Subcutaneous preadipocyte (primary cell): ENCODE results near the gene PCIF1. TPM values are rescaled to one million over a fixed set of nuclear protein-coding genes. Genes with fewer than 3 reads are reported as not detected.

Source experiments
- total RNA-seq: library from RNA; depleted of rRNA; stranded (reverse); fragments of >200 nt; gene quantifications from 2 replicates; pipeline ENCODE4 v1.2.3, GENCODE V29; 2012

PCIF1 gene
- total RNA-seq = 10.7 and 11.3 TPM in 2 replicates

DNA sequence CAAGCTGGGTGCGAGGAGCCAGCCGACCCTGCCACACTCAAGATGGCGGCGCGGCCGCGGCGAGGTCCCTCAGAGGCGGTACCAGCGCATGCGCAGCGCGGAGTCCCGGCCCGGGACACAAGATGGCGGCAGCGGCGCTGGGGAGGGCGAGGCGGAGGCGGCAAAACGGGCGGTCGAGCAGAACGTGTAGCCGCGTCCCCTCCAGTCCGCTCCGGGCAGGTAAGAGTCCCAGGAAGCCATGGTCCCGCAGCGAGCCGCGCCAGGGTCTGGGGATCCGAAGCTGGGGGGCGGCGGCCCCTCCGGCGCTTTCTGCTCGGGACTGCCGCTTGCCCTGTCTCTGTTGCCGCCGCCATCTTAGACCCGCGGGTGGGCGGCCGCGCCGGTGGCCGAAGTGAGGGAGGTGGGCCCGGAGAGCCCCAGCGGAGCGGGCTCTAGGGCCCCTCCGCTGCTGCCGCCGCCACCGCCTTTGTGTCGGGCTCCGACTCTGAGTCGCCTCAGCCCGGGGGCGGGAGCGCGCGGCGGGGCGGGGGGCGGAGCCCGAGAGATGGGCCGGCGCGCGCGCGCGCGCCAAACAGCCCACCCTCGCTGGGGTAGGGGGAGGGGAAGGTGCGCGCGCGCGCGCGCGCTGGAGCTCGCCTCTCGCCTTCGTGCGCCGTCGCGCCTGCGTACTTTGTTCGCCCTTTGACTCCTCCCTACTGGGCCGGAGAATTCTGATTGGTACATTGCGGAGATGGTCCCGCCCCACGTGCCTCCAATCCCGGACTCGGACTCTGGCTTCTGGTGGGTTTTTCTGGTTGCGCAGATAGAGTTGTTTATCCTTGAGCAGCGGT, at the start of gene PCIF1:
TSS of gene PCIF1 (plus strand) at position 98 of the 830 bp plus-strand sequence. CDS start 4,317 bp downstream, outside the sequence.

GRCh38 chr20:45887346-45887715, 47.2 kb upstream of the PCIF1 start, which contains the start of gene SPATA25:
SPATA25 (minus strand) TSS chr20:45887622; CDS start chr20:45887590, 32 bp downstream.

DNA sequence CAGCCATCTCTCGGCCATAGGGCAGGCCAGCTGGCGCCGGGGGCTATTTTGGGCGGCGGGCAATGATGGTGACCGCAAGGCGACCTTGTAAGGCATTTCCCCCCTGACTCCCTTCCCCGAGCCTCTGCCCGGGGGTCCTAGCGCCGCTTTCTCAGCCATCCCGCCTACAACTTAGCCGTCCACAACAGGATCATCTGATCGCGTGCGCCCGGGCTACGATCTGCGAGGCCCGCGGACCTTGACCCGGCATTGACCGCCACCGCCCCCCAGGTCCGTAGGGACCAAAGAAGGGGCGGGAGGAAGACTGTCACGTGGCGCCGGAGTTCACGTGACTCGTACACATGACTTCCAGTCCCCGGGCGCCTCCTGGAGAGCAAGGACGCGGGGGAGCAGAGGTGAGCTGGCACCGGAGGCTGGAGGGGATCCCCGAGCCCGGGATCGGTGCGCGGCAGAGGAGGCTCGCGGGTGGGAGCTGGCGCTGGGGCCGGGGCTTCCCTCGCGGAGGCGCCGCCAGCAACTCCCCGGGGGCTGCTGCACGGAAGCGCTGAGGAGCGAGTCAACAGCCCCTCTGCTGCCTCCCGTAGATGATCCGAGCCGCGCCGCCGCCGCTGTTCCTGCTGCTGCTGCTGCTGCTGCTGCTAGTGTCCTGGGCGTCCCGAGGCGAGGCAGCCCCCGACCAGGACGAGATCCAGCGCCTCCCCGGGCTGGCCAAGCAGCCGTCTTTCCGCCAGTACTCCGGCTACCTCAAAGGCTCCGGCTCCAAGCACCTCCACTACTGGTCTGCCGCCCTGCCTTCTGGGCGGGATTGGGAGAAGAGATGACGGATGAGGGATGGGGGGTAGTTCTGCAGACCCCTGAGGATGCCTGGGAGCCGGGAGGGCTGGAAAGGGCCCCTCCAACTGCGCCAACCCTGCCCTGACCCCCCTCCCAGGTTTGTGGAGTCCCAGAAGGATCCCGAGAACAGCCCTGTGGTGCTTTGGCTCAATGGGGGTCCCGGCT, 43.2 kb upstream of the PCIF1 start, which contains the start of the genes CTSA and NEURL2:
TSS of gene CTSA (plus strand) at position 351 of the 999 bp plus-strand sequence. CDS start at position 585, 234 bp downstream.
TSS of gene NEURL2 (minus strand) at position 224 of the 999 bp plus-strand sequence. CDS start at position 7, 217 bp downstream.

GRCh38 chr20:45911486-45912343, 22.8 kb upstream of the PCIF1 start, which contains the start of gene PLTP:
PLTP (minus strand) TSS chr20:45912155; CDS start chr20:45911452, 703 bp downstream.

DNA sequence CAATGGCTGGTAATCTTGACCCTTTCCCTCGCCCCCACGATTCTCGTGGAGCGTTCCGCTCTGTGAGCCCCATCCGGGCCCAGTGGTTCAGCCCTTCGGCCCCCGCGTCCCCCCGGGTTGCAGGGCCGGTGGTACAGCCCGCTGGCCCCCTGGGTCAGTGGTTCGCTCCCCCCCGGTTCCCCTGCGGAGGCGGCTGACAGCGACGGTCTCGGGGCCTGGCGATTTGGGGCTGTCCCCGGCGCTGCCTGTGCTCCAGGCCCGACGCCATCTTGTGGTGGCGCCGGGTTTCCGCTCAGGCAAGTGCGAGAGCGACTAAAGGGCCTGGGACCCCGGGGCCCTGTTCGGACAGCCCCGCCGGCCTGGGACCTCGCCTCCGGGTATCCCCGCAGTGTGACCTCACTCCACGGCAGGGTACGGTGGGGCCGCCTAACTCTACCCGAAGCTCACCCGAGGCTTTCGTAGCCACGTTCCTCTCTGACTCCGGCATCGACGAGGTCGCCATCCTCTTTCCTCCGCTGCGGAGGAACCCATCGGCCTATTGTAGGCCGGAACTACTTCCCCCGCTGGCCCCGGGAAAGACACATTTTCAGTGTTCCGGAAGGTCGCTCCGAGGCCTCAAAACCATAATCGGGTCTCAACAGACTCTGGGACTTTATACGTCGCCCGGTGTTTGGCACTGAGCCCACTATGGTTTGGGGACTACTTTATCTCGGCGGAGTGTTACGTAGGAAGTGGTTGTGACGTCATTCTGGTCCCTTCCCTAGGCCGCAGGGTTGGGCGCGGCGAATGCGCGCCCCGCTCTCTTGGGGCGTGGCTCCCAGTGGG, 37.4 kb downstream of the PCIF1 start, which contains the start of gene ZNF335:
TSS of gene ZNF335 (minus strand) at position 529 of the 825 bp plus-strand sequence. CDS start 793 bp downstream, outside the sequence.

Other genes with a start within 250 kb of the PCIF1 start
- not detected in 2 replicates for gene WFDC13, start 232.6 kb upstream of the PCIF1 start, total RNA-seq
- not detected in 2 replicates for gene WFDC10B, start 229.7 kb upstream of the PCIF1 start, total RNA-seq
- gene SPINT4, start 212.3 kb upstream of the PCIF1 start, total RNA-seq = not detected in 2 replicates
- gene WFDC3, start 142.8 kb upstream of the PCIF1 start, total RNA-seq = 0.20 and 0.73 TPM in 2 replicates
- 13.5 and 15.4 TPM in 2 replicates for gene DNTTIP1, start 142.7 kb upstream of the PCIF1 start, total RNA-seq
- gene UBE2C, start 122.0 kb upstream of the PCIF1 start, total RNA-seq = 31.2 and 36.4 TPM in 2 replicates
- gene TNNC2, start 107.4 kb upstream of the PCIF1 start, total RNA-seq = 0.73 TPM in 1 of 2 replicates, not detected in the other
- gene SNX21, start 100.9 kb upstream of the PCIF1 start, total RNA-seq = 87.6 and 101 TPM in 2 replicates
- gene ACOT8, start 77.3 kb upstream of the PCIF1 start, total RNA-seq = 25.6 and 30.1 TPM in 2 replicates
- 3.9 and 4.8 TPM in 2 replicates for gene ZSWIM3, start 77.1 kb upstream of the PCIF1 start, total RNA-seq
- 10.4 and 11.0 TPM in 2 replicates for gene ZSWIM1, start 53.5 kb upstream of the PCIF1 start, total RNA-seq
- 1.4 and 1.5 TPM in 2 replicates for gene SPATA25, start 47.1 kb upstream of the PCIF1 start, total RNA-seq
- gene NEURL2, start 43.5 kb upstream of the PCIF1 start, total RNA-seq = 2.6 and 2.7 TPM in 2 replicates
- 90.1 and 95.2 TPM in 2 replicates for gene CTSA, start 43.3 kb upstream of the PCIF1 start, total RNA-seq
- 6.6 and 33.1 TPM in 2 replicates for gene PLTP, start 22.5 kb upstream of the PCIF1 start, total RNA-seq
- 16.9 and 23.7 TPM in 2 replicates for gene ZNF335, start 37.5 kb downstream of the PCIF1 start, total RNA-seq
- gene MMP9, start 74.2 kb downstream of the PCIF1 start, total RNA-seq = not detected in 2 replicates
- not detected in 2 replicates for gene SLC12A5, start 94.5 kb downstream of the PCIF1 start, total RNA-seq
- gene NCOA5, start 155.3 kb downstream of the PCIF1 start, total RNA-seq = 12.9 and 20.7 TPM in 2 replicates
- gene CD40, start 183.6 kb downstream of the PCIF1 start, total RNA-seq = 4.7 and 9.6 TPM in 2 replicates